IMR-90 (cell line): ENCODE results near the gene DMD. TPM values are rescaled to one million over a fixed set of nuclear protein-coding genes. Genes with fewer than 3 reads are reported as not detected.

Experiments used
- ATAC-seq: fragments of 200-7000 bp; cut with Tn5 transposase; 2 replicates; pipeline ENCODE4 v1.9.1; 2020; ENCODE audit warnings: low read depth, mild to moderate bottlenecking, moderate library complexity
- BruUV-seq: library from RNA; stranded (reverse); fragments of 400-500 nt; replicated peaks from 2 replicates; lab custom pipeline; 2021; lab: Mats Ljungman, UMichigan
- CTCF ChIA-PET: fragments of 300-600 bp; formaldehyde crosslinking; extraction: SDS; loops from one replicate; lab custom pipeline; 2021; ENCODE audit warnings: antibody characterized with exemption; lab: Yijun Ruan, JAX
- POLR2A ChIA-PET: fragments of 300-600 bp; sonication (Branson Sonifier 250); formaldehyde crosslinking; loops from one replicate; lab custom pipeline; 2022; ENCODE audit warnings: antibody characterized with exemption; ENCODE audit not compliant: unreplicated experiment; lab: Charles Lee
- DNase-seq: peaks from one replicate; pipeline ENCODE4 v3.0.0; 2013
- H2AFZ ChIP-seq: replicated peaks from 2 replicates; pipeline ENCODE3; 2013; ENCODE audit warnings: low read length, mild to moderate bottlenecking; ENCODE audit not compliant: poor library complexity
- H2AK5ac ChIP-seq: 2 replicates; pipeline ENCODE4 v1.6.1; 2013; ENCODE audit warnings: low read depth, low read length, inconsistent platforms
- H2AK9ac ChIP-seq: replicated peaks from 2 replicates; pipeline ENCODE3; 2013; ENCODE audit warnings: mild to moderate bottlenecking, low read depth, low read length, moderate library complexity; ENCODE audit not compliant: poor library complexity
- H2BK120ac ChIP-seq: 2 replicates; pipeline ENCODE4 v1.6.1; 2013; ENCODE audit warnings: low read depth, low read length, inconsistent platforms
- H2BK15ac ChIP-seq: 3 replicates; pipeline ENCODE4 v1.6.1; 2013; ENCODE audit warnings: low read depth, low read length, inconsistent platforms
- H2BK20ac ChIP-seq: 2 replicates; pipeline ENCODE4 v1.6.1; 2013; ENCODE audit warnings: low read depth, mild to moderate bottlenecking, inconsistent platforms, low read length, moderate library complexity
- H2BK5ac ChIP-seq: 2 replicates; pipeline ENCODE4 v1.6.1; 2013; ENCODE audit warnings: mild to moderate bottlenecking, low read depth, low read length, inconsistent platforms; ENCODE audit not compliant: poor library complexity, severe bottlenecking
- H3K14ac ChIP-seq: replicated peaks from 2 replicates; pipeline ENCODE4 v1.6.1; 2013; ENCODE audit warnings: low read depth, low read length, inconsistent platforms
- H3K18ac ChIP-seq: 2 replicates; pipeline ENCODE4 v1.6.1; 2013; ENCODE audit warnings: low read depth, low read length, control low read depth
- H3K23ac ChIP-seq: 2 replicates; pipeline ENCODE4 v1.6.1; 2013; ENCODE audit warnings: low read depth, low read length, inconsistent platforms
- H3K27ac ChIP-seq: 2 replicates; pipeline ENCODE4 v1.5.1; 2013; ENCODE audit warnings: mild to moderate bottlenecking, control low read depth, low read length; ENCODE audit not compliant: insufficient read depth
- H3K27me3 ChIP-seq: 2 replicates; pipeline ENCODE4 v1.6.1; 2013; ENCODE audit warnings: low read length; ENCODE audit not compliant: control insufficient read depth, insufficient read depth
- H3K36me3 ChIP-seq: 2 replicates; pipeline ENCODE4 v1.6.1; 2013; ENCODE audit warnings: low read length, mixed read lengths; ENCODE audit not compliant: control insufficient read depth, insufficient read depth
- H3K4ac ChIP-seq: 2 replicates; pipeline ENCODE4 v1.6.1; 2013; ENCODE audit warnings: low read depth, low read length, inconsistent platforms
- H3K4me1 ChIP-seq: 2 replicates; pipeline ENCODE4 v1.6.1; 2013; ENCODE audit warnings: low read length, mixed read lengths; ENCODE audit not compliant: control insufficient read depth, insufficient read depth
- H3K4me2 ChIP-seq: 2 replicates; pipeline ENCODE4 v1.6.1; 2013; ENCODE audit warnings: low read depth, mild to moderate bottlenecking, control low read depth, low read length, moderate library complexity
- H3K4me3 ChIP-seq: 2 replicates; pipeline ENCODE4 v1.5.1; 2013; ENCODE audit warnings: low read depth, mild to moderate bottlenecking, control low read depth, low read length, moderate library complexity; ENCODE audit not compliant: insufficient read depth
- H3K56ac ChIP-seq: 2 replicates; pipeline ENCODE4 v1.6.1; 2013; ENCODE audit warnings: low read length, inconsistent platforms; ENCODE audit not compliant: insufficient read depth; ENCODE audit errors: extremely low read depth
- H3K79me1 ChIP-seq, 2 experiments: 2 replicates each; pipeline ENCODE4 v1.6.1; 2013; ENCODE audit warnings: low read length in 2 of 2, inconsistent platforms in 1 of 2, low read depth in 1 of 2
- H3K9ac ChIP-seq: 2 replicates; pipeline ENCODE4 v1.6.1; 2013; ENCODE audit warnings: low read depth, low read length, control low read depth
- H3K9me1 ChIP-seq: 2 replicates; pipeline ENCODE4 v1.6.1; 2013; ENCODE audit warnings: low read length, inconsistent platforms; ENCODE audit not compliant: insufficient read depth
- H3K9me3 ChIP-seq: 2 replicates; pipeline ENCODE4 v1.6.1; 2013; ENCODE audit warnings: low read length; ENCODE audit not compliant: control insufficient read depth, insufficient read depth
- H4K20me1 ChIP-seq: 2 replicates; pipeline ENCODE4 v1.6.1; 2013; ENCODE audit warnings: low read length, inconsistent platforms; ENCODE audit not compliant: insufficient read depth
- H4K5ac ChIP-seq: 2 replicates; pipeline ENCODE4 v1.6.1; 2013; ENCODE audit warnings: mild to moderate bottlenecking, low read depth, low read length, control low read depth
- H4K8ac ChIP-seq, 2 experiments: 2 replicates each; pipeline ENCODE4 v1.6.1; 2013; ENCODE audit warnings: low read depth in 2 of 2, low read length in 2 of 2, control low read depth in 1 of 2, inconsistent platforms in 1 of 2
- H4K91ac ChIP-seq: 2 replicates; pipeline ENCODE4 v1.6.1; 2013; ENCODE audit warnings: low read depth, low read length, inconsistent platforms; ENCODE audit not compliant: insufficient read depth
- BHLHE40 ChIP-seq: fragments of 150-350 bp; IDR thresholded peaks from 2 replicates; pipeline ENCODE4 v1.6.1; 2016; ENCODE audit warnings: mild to moderate bottlenecking, low read depth, low read length
- CHD1 ChIP-seq: IDR thresholded peaks from 2 replicates; pipeline ENCODE4 v1.6.1; 2012; ENCODE audit warnings: low read depth, low read length, improper control_type of control experiment
- CTCF ChIP-seq: conservative IDR thresholded peaks from 2 replicates; pipeline ENCODE4 v1.5.1; 2012; ENCODE audit warnings: mild to moderate bottlenecking, low read depth, low read length, improper control_type of control experiment
- MAZ ChIP-seq: IDR thresholded peaks from 2 replicates; pipeline ENCODE4 v1.6.1; 2012; ENCODE audit warnings: low read depth, mild to moderate bottlenecking, low read length, improper control_type of control experiment, moderate library complexity, borderline replicate concordance
- POLR2A ChIP-seq: IDR thresholded peaks from 2 replicates; pipeline ENCODE4 v1.6.1; 2012; ENCODE audit warnings: mild to moderate bottlenecking, low read depth, low read length
- WGBS, 2 experiments: methylation state at CpG; one replicate each; pipeline versions ENCODE4 v1.1.5 to v1.1.7; 2013; ENCODE audit warnings: missing lambda C conversion rate in 2 of 2; ENCODE audit not compliant: insufficient read length in 1 of 2; ENCODE audit errors: extremely low coverage in 2 of 2; 5-methylcytosine and 5-hydroxymethylcytosine counted together
- dilution Hi-C: fragments of 300-500 bp; cut with HindIII; formaldehyde crosslinking; loops from one replicate; pipeline ENCODE4 v1.14.3; 2018; ENCODE audit warnings: low sequenced_read_pairs; ENCODE audit not compliant: unreplicated experiment
- in situ Hi-C: fragments of 300-500 bp; cut with MboI; formaldehyde crosslinking; loops from 3 replicates; pipeline ENCODE4 v1.14.3; 2019; ENCODE audit warnings: low sequenced_read_pairs, inconsistent platforms, mixed read lengths
- intact Hi-C: fragments of 100-400 bp; cut with micrococcal nuclease; formaldehyde crosslinking; loops from 2 replicates; pipeline ENCODE4 v1.10.0; 2022
- polyA plus RNA-seq, 3 experiments: library from polyadenylated mRNA; depleted of rRNA; stranded (reverse); fragments of >200 nt; gene quantifications; 2 replicates each; pipeline ENCODE4 v1.2.3, GENCODE V29; 2012; ENCODE audit warnings: low replicate concordance in 1 of 3
- total RNA-seq: library from RNA; depleted of rRNA; stranded (reverse); fragments of >200 nt; gene quantifications from 2 replicates; pipeline ENCODE4 v1.2.3, GENCODE V29; 2012
- TF ChIP-seq, protein P1 (sequence below): fragments of 150-350 bp; IDR thresholded peaks from 2 replicates; pipeline ENCODE4 v1.6.1; 2017; ENCODE audit warnings: mild to moderate bottlenecking, antibody characterized with exemption, low read length, low read depth

The DMD gene
- total and polyA plus RNA-seq, 2 of the 4 experiments (the other 2 are of a cell fraction) = 6.6 to 11.8 TPM

DNA sequence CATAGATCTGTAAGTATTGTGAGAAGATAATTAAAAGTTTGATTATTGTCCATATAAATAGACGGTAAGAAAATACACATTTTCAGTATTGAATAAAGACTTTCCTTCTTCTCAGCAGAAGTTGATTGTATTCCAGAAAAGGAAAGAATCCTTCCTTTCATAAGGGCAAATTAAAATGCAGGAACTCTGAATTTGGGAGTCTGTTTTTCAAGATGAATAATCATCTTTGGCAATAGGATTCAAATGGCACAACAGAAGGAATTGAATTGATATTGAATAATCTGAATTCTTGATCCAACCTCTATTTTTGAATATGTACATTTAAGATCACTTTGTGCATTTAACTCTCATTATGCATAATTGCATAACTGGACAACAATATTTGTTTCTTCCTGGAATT lies 149.3 kb downstream of the DMD start:
- Histone ChIP-seq H2BK15ac (no peak overlapping the region), H2BK20ac (no peak overlapping the region), H4K5ac (no peak overlapping the region), H4K8ac (no peak overlapping the region), H2AFZ (no peak overlapping the region), H3K4me2 (no peak overlapping the region), H4K20me1 (no peaks in the 10 kb centered on the region), H3K18ac (no peak overlapping the region), H3K9me1 (no peaks in the 10 kb centered on the region), H3K36me3 (no peaks in the 10 kb centered on the region), H3K23ac (no peak overlapping the region), H3K14ac (no peak overlapping the region), H3K79me1 (no peaks in the 10 kb centered on the region), H3K27ac (no peak overlapping the region), H3K4me3 (no peak overlapping the region), H3K9me3 (no peaks in the 10 kb centered on the region), H3K4ac (no peak overlapping the region), H2AK9ac (no peak overlapping the region), H3K9ac (no peak overlapping the region), H2BK120ac (no peak overlapping the region), H2BK5ac (no peak overlapping the region), H3K27me3 (no peaks in the 10 kb centered on the region), H4K91ac (no peak overlapping the region), H3K56ac (no peak overlapping the region), H2AK5ac (no peak overlapping the region), H3K4me1 (no peaks in the 10 kb centered on the region)
- WGBS, 2 experiments = no CpG with 5 or more reads among the region's 1 CpG
- intact Hi-C loops (no loop called here), in situ Hi-C loops (no loop called here), dilution Hi-C loops (no loop called here)
- DNase-seq (no peak), ATAC-seq (no peak)
- no TSS peak for BruUV-seq
- ChIA-PET POLR2A (no interaction called here), CTCF (no interaction called here)
- TF ChIP-seq, protein P1, sequence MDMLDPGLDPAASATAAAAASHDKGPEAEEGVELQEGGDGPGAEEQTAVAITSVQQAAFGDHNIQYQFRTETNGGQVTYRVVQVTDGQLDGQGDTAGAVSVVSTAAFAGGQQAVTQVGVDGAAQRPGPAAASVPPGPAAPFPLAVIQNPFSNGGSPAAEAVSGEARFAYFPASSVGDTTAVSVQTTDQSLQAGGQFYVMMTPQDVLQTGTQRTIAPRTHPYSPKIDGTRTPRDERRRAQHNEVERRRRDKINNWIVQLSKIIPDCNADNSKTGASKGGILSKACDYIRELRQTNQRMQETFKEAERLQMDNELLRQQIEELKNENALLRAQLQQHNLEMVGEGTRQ = no peak
- no peak for TF ChIP-seq POLR2A
- no peak for TF ChIP-seq BHLHE40
- no peak for TF ChIP-seq CHD1
- TF ChIP-seq CTCF = no peak
- TF ChIP-seq MAZ = no peak
